HepG2 (cell line): ENCODE results near the gene SOWAHD. TPM values are rescaled to one million over a fixed set of nuclear protein-coding genes. Genes with fewer than 3 reads are reported as not detected.

Source experiments
- ATAC-seq: fragments of 200-7000 bp; cut with Tn5 transposase; 3 replicates; pipeline ENCODE4 v1.9.1; 2020; ENCODE audit warnings: mild to moderate bottlenecking, moderate library complexity
- BruUV-seq: library from RNA; stranded (reverse); fragments of 400-500 nt; replicated peaks from 2 replicates; lab custom pipeline; 2021; lab: Mats Ljungman, UMichigan
- CTCF ChIA-PET: fragments of 300-600 bp; formaldehyde crosslinking; extraction: SDS; loops from one replicate; lab custom pipeline; 2021; ENCODE audit warnings: low total read pairs, inconsistent platforms, low intra/inter-chr PET ratio; lab: Yijun Ruan, JAX
- POLR2A ChIA-PET: fragments of 350-600 bp; sonication (Branson Sonifier 250); formaldehyde crosslinking; loops from one replicate; lab custom pipeline; 2020; ENCODE audit warnings: antibody characterized with exemption, inconsistent platforms; lab: Yijun Ruan, JAX
- DNase-seq: peaks from one replicate; pipeline ENCODE4 v3.0.0-alpha.2; 2015; ENCODE audit warnings: low spot score
- FAIRE-seq: peaks from 3 replicates; lab custom pipeline; 2011; peaks lifted over from hg19 to GRCh38; lab: Jason Lieb, UNC
- H2AFZ ChIP-seq: one replicate; pipeline ENCODE4 v1.6.1; 2011; ENCODE audit warnings: low read length, inconsistent platforms
- H3K27ac ChIP-seq: fragments of 300-600 bp; 3 replicates; pipeline ENCODE4 v1.8.0; 2011; ENCODE audit warnings: mixed run types, mild to moderate bottlenecking, mixed read lengths, low read length, inconsistent platforms; ENCODE audit not compliant: insufficient read depth; ENCODE audit errors: extremely low read length
- H3K27me3 ChIP-seq, 2 experiments: fragments of 200-600 bp in 1 of 2; 2 replicates in 1 of 2; 3 replicates in 1 of 2; pipeline versions ENCODE4 v1.6.0 to v1.8.0; 2011; ENCODE audit warnings: low read length in 2 of 2, mild to moderate bottlenecking in 2 of 2, moderate library complexity in 2 of 2, inconsistent platforms in 1 of 2; ENCODE audit not compliant: insufficient read depth in 2 of 2, control insufficient read depth in 1 of 2
- H3K36me3 ChIP-seq, 2 experiments: fragments of 200-600 bp in 1 of 2; replicated peaks in 1 of 2; 2 replicates in 1 of 2; 3 replicates in 1 of 2; pipeline versions ENCODE4 v1.5.1 to v1.8.0; 2011; ENCODE audit warnings: low read length in 2 of 2, inconsistent platforms in 1 of 2; ENCODE audit not compliant: insufficient read depth in 2 of 2, control insufficient read depth in 1 of 2
- H3K4me1 ChIP-seq: 2 replicates; pipeline ENCODE4 v1.5.1; 2012; ENCODE audit warnings: low read length, inconsistent platforms; ENCODE audit not compliant: insufficient read depth
- H3K4me2 ChIP-seq: 2 replicates; pipeline ENCODE4 v1.6.0; 2011; ENCODE audit warnings: low read depth, low read length, inconsistent platforms
- H3K4me3 ChIP-seq, 3 experiments: fragments of 200-600 bp in 1 of 3; sonication (generic), shearing (Covaris generic) in 1 of 3; replicated peaks in 1 of 3; 2 replicates each; pipeline ENCODE4 v1.5.1; 2011 to 2016; ENCODE audit warnings: low read length in 3 of 3, inconsistent platforms in 2 of 3, low read depth in 2 of 3, mild to moderate bottlenecking in 2 of 3, control low read depth in 1 of 3, mixed read lengths in 1 of 3; ENCODE audit not compliant: insufficient read depth in 1 of 3
- H3K79me2 ChIP-seq: one replicate; pipeline ENCODE4 v1.6.1; 2011; ENCODE audit warnings: low read length, inconsistent platforms; ENCODE audit not compliant: insufficient read depth
- H3K9ac ChIP-seq: 2 replicates; pipeline ENCODE4 v1.6.0; 2011; ENCODE audit warnings: mild to moderate bottlenecking, low read depth, low read length, inconsistent platforms; ENCODE audit not compliant: insufficient read depth
- H3K9me3 ChIP-seq: 2 replicates; pipeline ENCODE4 v1.5.1; 2012; ENCODE audit warnings: mild to moderate bottlenecking, low read length
- H4K20me1 ChIP-seq: 2 replicates; pipeline ENCODE4 v1.6.0; 2011; ENCODE audit warnings: inconsistent platforms, mild to moderate bottlenecking, low read length, moderate library complexity; ENCODE audit not compliant: insufficient read depth
- CEBPB ChIP-seq: IDR thresholded peaks from 2 replicates; pipeline ENCODE4 v1.6.1; 2011; ENCODE audit warnings: low read depth, low read length, improper control_type of control experiment, borderline replicate concordance
- CTCF ChIP-seq: sonication (generic); formaldehyde crosslinking; IDR thresholded peaks from 2 replicates; pipeline ENCODE4 v1.5.0; 2020; ENCODE audit warnings: mild to moderate bottlenecking, missing genetic modification reagents, moderate library complexity
- E2F1 ChIP-seq: sonication (generic); formaldehyde crosslinking; IDR thresholded peaks from 2 replicates; pipeline ENCODE4 v1.5.0; 2020; ENCODE audit warnings: missing genetic modification reagents
- FOSL2 ChIP-seq: sonication (generic); formaldehyde crosslinking; IDR thresholded peaks from 2 replicates; pipeline ENCODE4 v1.4.0; 2020; ENCODE audit warnings: missing genetic modification reagents
- FOXP1 ChIP-seq, 2 experiments: fragments of 450-650 bp in 1 of 2; IDR thresholded peaks; 2 replicates each; pipeline ENCODE4 v1.6.1; 2017 to 2018; ENCODE audit warnings: antibody characterized with exemption in 1 of 2
- GTF3A ChIP-seq: sonication (generic); formaldehyde crosslinking; conservative IDR thresholded peaks from 2 replicates; pipeline ENCODE4 v1.4.0; 2020; ENCODE audit warnings: mild to moderate bottlenecking, missing genetic modification reagents
- MED13 ChIP-seq: sonication (generic); formaldehyde crosslinking; IDR thresholded peaks from 2 replicates; pipeline ENCODE4 v1.5.0; 2020; ENCODE audit warnings: missing genetic modification reagents
- PHF21A ChIP-seq: sonication (generic); formaldehyde crosslinking; IDR thresholded peaks from 2 replicates; pipeline ENCODE4 v1.5.0; 2020; ENCODE audit warnings: mild to moderate bottlenecking, missing genetic modification reagents
- RAD21 ChIP-seq: fragments of 450-650 bp; formaldehyde crosslinking; IDR thresholded peaks from 2 replicates; pipeline ENCODE4 v1.5.0; 2020; ENCODE audit warnings: mild to moderate bottlenecking
- SMC3 ChIP-seq: IDR thresholded peaks from 2 replicates; pipeline ENCODE4 v1.6.1; 2011; ENCODE audit warnings: low read length, improper control_type of control experiment
- STAG1 ChIP-seq: sonication (generic); formaldehyde crosslinking; IDR thresholded peaks from 2 replicates; pipeline ENCODE4 v1.4.0; 2020; ENCODE audit warnings: missing genetic modification reagents
- TBX3 ChIP-seq: fragments of 450-650 bp; IDR thresholded peaks from 2 replicates; pipeline ENCODE4 v1.6.1; 2017; ENCODE audit warnings: antibody characterized with exemption, mild to moderate bottlenecking, inconsistent platforms, borderline replicate concordance
- ZBED4 ChIP-seq: sonication (generic); formaldehyde crosslinking; IDR thresholded peaks from 2 replicates; pipeline ENCODE4 v1.4.0; 2020; ENCODE audit warnings: missing genetic modification reagents, borderline replicate concordance
- ZNF672 ChIP-seq: sonication (generic); formaldehyde crosslinking; IDR thresholded peaks from 2 replicates; pipeline ENCODE4 v1.8.1; 2022; ENCODE audit warnings: missing genetic modification reagents
- WGBS: methylation state at CpG from one replicate; pipeline ENCODE4 v1.1.6; 2017; ENCODE audit warnings: low lambda C conversion rate; 5-methylcytosine and 5-hydroxymethylcytosine counted together
- in situ Hi-C: cut with HindIII; loops from 2 replicates; pipeline ENCODE4 v1.10.0; 2017; ENCODE audit warnings: low pct_unique_long_range_greater_than_20kb; ENCODE audit not compliant: extremely low pct_ligation_motif_present
- intact Hi-C: fragments of 100-400 bp; cut with micrococcal nuclease; formaldehyde crosslinking; loops from one replicate; pipeline ENCODE4 v1.10.0; 2022; ENCODE audit not compliant: unreplicated experiment
- polyA plus RNA-seq, 8 experiments: library from polyadenylated mRNA; depleted of rRNA in 3 of 8; stranded (reverse) in 7 of 8; unstranded in 1 of 8; fragments of >200 nt; fragmentation: Illumina TruSeq in 4 of 8; extraction: Trizol in 4 of 8; gene quantifications; 2 replicates each; pipeline versions ENCODE4 v1.2.1 to v1.2.3, GENCODE V29; 2011 to 2016; ENCODE audit warnings: low read depth in 4 of 8, missing spikeins in 1 of 8, mixed read lengths in 1 of 8; ENCODE audit not compliant: insufficient read depth in 1 of 8
- total RNA-seq, 5 experiments: library from RNA; depleted of rRNA; stranded (reverse); fragments of >200 nt; fragmentation: Illumina TruSeq; extraction: Trizol; gene quantifications; 2 replicates each; pipeline ENCODE4 v1.2.3, GENCODE V29; 2016; ENCODE audit warnings: low read depth in 1 of 5

Gene SOWAHD
- total and polyA plus RNA-seq, 2 of the 13 experiments (the other 11 are each of a cell fraction or from before 2014, with no cell fraction given), result 1.0 to 1.3 TPM

GRCh38 chrX:119729408-119730201 lies 28.8 kb upstream of the SOWAHD start:
- no peak overlapping the region for H3K27ac ChIP-seq
- in situ Hi-C loops (loop anchor here (25.0 kb wide), 1 partner anchor 217 kb away; no protein-coding TSS in a partner anchor), intact Hi-C loops (loop anchor here (2.0 to 5.0 kb wide), 4 partner anchors 32 to 213 kb away; no protein-coding TSS in a partner anchor)
- no peak for TF ChIP-seq GTF3A
- TF ChIP-seq SMC3, result peak; percentile 45
- TF ChIP-seq TBX3, result no peak
- no peak for TF ChIP-seq ZBED4 (CRISPR knock-in tag)
- TF ChIP-seq STAG1 (CRISPR knock-in tag), result peak; percentile 55
- no peak for TF ChIP-seq MED13
- TF ChIP-seq FOSL2 (CRISPR knock-in tag), result 0 out of 2 replicates have a peak, but pooled peaks have one; percentile 17
- TF ChIP-seq CEBPB, result peak; percentile 29; the same call in 1 of the 2 replicates
- TF ChIP-seq CTCF, result peak; percentile 57
- no peak for TF ChIP-seq FOXP1 (IDR thresholded peaks at IDR 0.05)
- TF ChIP-seq FOXP1 (CRISPR knock-in tag; IDR thresholded peaks at IDR 0.05), result peak; percentile 7; the same call in 1 of the 2 replicates
- TF ChIP-seq PHF21A, result no peak
- TF ChIP-seq ZNF672, result no peak
- no peak for TF ChIP-seq E2F1
- 0 out of 2 replicates have a peak, but pooled peaks have one; percentile 26 for TF ChIP-seq RAD21 (CRISPR knock-in tag)
- ATAC-seq (peak; percentile 46; the same call in 2 of the 3 replicates), DNase-seq (peak; percentile 55), FAIRE-seq (peak; percentile 73)
- H3K9me3 ChIP-seq, result no peaks in the 10 kb centered on the region
- BruUV-seq, result no TSS peak
- no peak overlapping the region for H2AFZ ChIP-seq
- no peak overlapping the region for H3K9ac ChIP-seq
- no peaks in the 10 kb centered on the region for H3K36me3 ChIP-seq
- CTCF ChIA-PET, result interaction anchor here (1.5 kb wide), 1 partner anchor 213 kb away, joined by 7 read pairs; no protein-coding TSS in a partner anchor
- no peaks in the 10 kb centered on the region for H3K4me1 ChIP-seq
- H3K27me3 ChIP-seq, result 0 out of 5 replicates have a peak, but pooled peaks cover 0 to under 1% of the 10 kb centered on the region in 2 experiments
- no peaks in the 10 kb centered on the region for H4K20me1 ChIP-seq
- POLR2A ChIA-PET, result interaction anchor here (0.5 to 1.0 kb wide), 2 partner anchors 62 to 124 kb away, joined by 4 read pairs; partner anchors contain the start of gene RPL39
- no peak overlapping the region for H3K4me2 ChIP-seq
- no peak overlapping the region for H3K4me3 ChIP-seq
- H3K79me2 ChIP-seq, result no peaks in the 10 kb centered on the region
- WGBS, result 13% methylated on average over 14 of the region's 14 CpGs
